CD4-positive, alpha-beta T cell (primary cell): ENCODE measurements around the gene PRSS50. TPM values are rescaled to one million over a fixed set of nuclear protein-coding genes. Genes with fewer than 3 reads are reported as not detected.

Experiments
- ATAC-seq: fragments of 200-7000 bp; cut with Tn5 transposase; one replicate; pipeline ENCODE4 v1.10.0; 2022; ENCODE audit warnings: mild to moderate bottlenecking; ENCODE audit not compliant: poor library complexity
- CTCF ChIA-PET: fragments of 350-600 bp; sonication (Branson Sonifier 250); formaldehyde crosslinking; loops from one replicate; lab custom pipeline; 2021; ENCODE audit warnings: antibody characterized with exemption, inconsistent platforms; lab: Charles Lee
- POLR2A ChIA-PET: fragments of 350-600 bp; sonication (Branson Sonifier 250); formaldehyde crosslinking; loops from one replicate; lab custom pipeline; 2021; ENCODE audit warnings: antibody characterized with exemption, inconsistent platforms; lab: Charles Lee
- DNase-seq, 14 experiments: peaks; one replicate each; pipeline ENCODE4 v3.0.0-alpha.2; 2013 to 2020; ENCODE audit warnings: mixed read lengths in 2 of 14
- H3K27ac ChIP-seq, 2 donors: one replicate each; pipeline versions ENCODE4 v1.5.1 to v1.7.0; 2013; ENCODE audit warnings: low read length in 2 of 2, low read depth in 1 of 2, mild to moderate bottlenecking in 1 of 2
- H3K27me3 ChIP-seq, 2 experiments: 1 replicate in 1 of 2; 2 replicates in 1 of 2; pipeline versions ENCODE4 v1.6.1 to v1.7.0; 2013; ENCODE audit warnings: low read length in 2 of 2, control low read depth in 1 of 2, mild to moderate bottlenecking in 1 of 2, moderate library complexity in 1 of 2; ENCODE audit not compliant: insufficient read depth in 2 of 2, control insufficient read depth in 1 of 2
- H3K36me3 ChIP-seq: one replicate; pipeline ENCODE4 v1.6.1; 2013; ENCODE audit warnings: low read length, control low read depth; ENCODE audit not compliant: insufficient read depth
- H3K4me1 ChIP-seq: one replicate; pipeline ENCODE4 v1.6.1; 2013; ENCODE audit warnings: low read length, control low read depth; ENCODE audit not compliant: insufficient read depth
- H3K4me3 ChIP-seq: one replicate; pipeline ENCODE4 v1.5.1; 2013; ENCODE audit warnings: mild to moderate bottlenecking, low read length, moderate library complexity
- H3K9me3 ChIP-seq, 2 experiments: 1 replicate in 1 of 2; 2 replicates in 1 of 2; pipeline versions ENCODE4 v1.6.1 to v1.7.0; 2013; ENCODE audit warnings: low read length in 2 of 2, mild to moderate bottlenecking in 2 of 2, control low read depth in 1 of 2, moderate library complexity in 1 of 2; ENCODE audit not compliant: control insufficient read depth in 1 of 2, insufficient read depth in 1 of 2
- H3K27ac Mint-ChIP-seq: one replicate; pipeline ENCODE4 v1.8.0; 2020; ENCODE audit warnings: mixed read lengths
- H3K27me3 Mint-ChIP-seq: one replicate; pipeline ENCODE4 v1.8.0; 2021; ENCODE audit warnings: mixed read lengths
- H3K36me3 Mint-ChIP-seq: one replicate; pipeline ENCODE4 v1.8.0; 2021; ENCODE audit warnings: low read depth, mixed read lengths
- H3K4me1 Mint-ChIP-seq: one replicate; pipeline ENCODE4 v1.8.0; 2021; ENCODE audit warnings: low read depth, mixed read lengths
- H3K4me3 Mint-ChIP-seq: one replicate; pipeline ENCODE4 v1.8.0; 2020; ENCODE audit warnings: mild to moderate bottlenecking, mixed read lengths
- H3K9me3 Mint-ChIP-seq: one replicate; pipeline ENCODE4 v1.8.0; 2020; ENCODE audit warnings: mixed read lengths
- CTCF ChIP-seq: fragments of 200-600 bp; IDR thresholded peaks from one replicate; pipeline ENCODE4 v1.8.0; 2022; ENCODE audit warnings: antibody characterized with exemption, mild to moderate bottlenecking
- intact Hi-C, 2 experiments: fragments of 100-400 bp; cut with DNase I in 1 of 2; cut with micrococcal nuclease in 1 of 2; formaldehyde crosslinking; loops; one replicate each; pipeline versions ENCODE4 v1.15.1 to v1.9.0; 2023 to 2025; cut with DNase I, micrococcal nuclease
- total RNA-seq, 174 experiments: library from RNA in 2 of 174; stranded (reverse) in 2 of 174; gene quantifications; one replicate each; pipeline ENCODE4 v1.2.3 and lab custom pipeline; 2021 to 2026

Gene PRSS50
- total RNA-seq, 2 experiments from 2014 or later, result not detected

- H3K36me3 Mint-ChIP-seq, result peaks cover 51% of the 10 kb centered on the region
- no peaks in the 10 kb centered on the region for H3K4me1 Mint-ChIP-seq
- no peaks in the 10 kb centered on the region for H3K9me3 Mint-ChIP-seq
- TF ChIP-seq CTCF, result no peak
- Histone ChIP-seq H3K9me3 (no peaks in the 10 kb centered on the region), H3K27ac (no peak overlapping the region), H3K4me3 (no peak overlapping the region), H3K4me1 (no peaks in the 10 kb centered on the region), H3K27me3 (no peaks in the 10 kb centered on the region), H3K36me3 (peaks cover 25% of the 10 kb centered on the region)
- ATAC-seq (no peak), DNase-seq (no peak)
- CTCF ChIA-PET, result no interaction called here
- no peak overlapping the region for H3K4me3 Mint-ChIP-seq
- intact Hi-C loops, result no loop called here
- POLR2A ChIA-PET, result no interaction called here
- H3K27ac Mint-ChIP-seq, result no peak overlapping the region
- no peaks in the 10 kb centered on the region for H3K27me3 Mint-ChIP-seq
These were observed 37.3 kb downstream of the PRSS50 start for GRCh38 chr3:46680298-46680826.

GRCh38 chr3:46679681-46680080 lies 38.0 kb downstream of the PRSS50 start:
- TF ChIP-seq CTCF, result no peak
- Histone ChIP-seq H3K4me3 (no peak overlapping the region), H3K36me3 (peaks cover 24% of the 10 kb centered on the region), H3K27me3 (no peaks in the 10 kb centered on the region), H3K27ac (no peak overlapping the region), H3K9me3 (no peaks in the 10 kb centered on the region), H3K4me1 (no peaks in the 10 kb centered on the region)
- ATAC-seq (no peak), DNase-seq (no peak)
- Mint-ChIP-seq H3K9me3 (no peaks in the 10 kb centered on the region), H3K4me1 (no peaks in the 10 kb centered on the region), H3K27ac (no peak overlapping the region), H3K36me3 (peaks cover 51% of the 10 kb centered on the region), H3K4me3 (no peak overlapping the region), H3K27me3 (no peaks in the 10 kb centered on the region)
- intact Hi-C loops, result no loop called here
- ChIA-PET CTCF (no interaction called here), POLR2A (no interaction called here)

- ChIA-PET POLR2A (no interaction called here), CTCF (no interaction called here)
- Mint-ChIP-seq H3K4me1 (no peaks in the 10 kb centered on the region), H3K27me3 (no peaks in the 10 kb centered on the region), H3K9me3 (no peaks in the 10 kb centered on the region), H3K27ac (no peak overlapping the region), H3K36me3 (peaks cover 51% of the 10 kb centered on the region), H3K4me3 (no peak overlapping the region)
- intact Hi-C loops, result no loop called here
- TF ChIP-seq CTCF, result no peak
- no peak for DNase-seq
- Histone ChIP-seq H3K4me3 (no peak overlapping the region), H3K27me3 (no peaks in the 10 kb centered on the region), H3K36me3 (peaks cover 24% of the 10 kb centered on the region), H3K27ac (no peak overlapping the region), H3K4me1 (no peaks in the 10 kb centered on the region), H3K9me3 (no peaks in the 10 kb centered on the region)
- no peak for ATAC-seq
These were observed 39.4 kb downstream of the PRSS50 start for GRCh38 chr3:46678280-46678679.
